OCI-LY7 (cell line): Measurements from ENCODE around the gene FCGBP. TPM values are rescaled to one million over a fixed set of nuclear protein-coding genes. Genes with fewer than 3 reads are reported as not detected.

ENCODE experiments used
- BruUV-seq: library from RNA; stranded (reverse); fragments of 400-500 nt; replicated peaks from 2 replicates; lab custom pipeline; 2021; lab: Mats Ljungman, UMichigan
- CTCF ChIA-PET: fragments of 300-600 bp; sonication (Branson Sonifier 250); formaldehyde crosslinking; loops from one replicate; lab custom pipeline; 2022; ENCODE audit warnings: antibody characterized with exemption; ENCODE audit not compliant: unreplicated experiment; lab: Charles Lee
- POLR2A ChIA-PET: fragments of 300-600 bp; sonication (Branson Sonifier 250); formaldehyde crosslinking; loops from one replicate; lab custom pipeline; 2022; ENCODE audit warnings: antibody characterized with exemption; lab: Charles Lee
- DNase-seq: peaks from one replicate; pipeline ENCODE4 v3.0.0-alpha.2; 2015; ENCODE audit warnings: low spot score
- H2AFZ ChIP-seq: fragments of 200-600 bp; sonication (generic), shearing (Covaris generic); 2 replicates; pipeline ENCODE4 v1.6.1; 2014; ENCODE audit warnings: mild to moderate bottlenecking, antibody characterized with exemption, low read length, moderate library complexity
- H3K27ac ChIP-seq: fragments of 200-600 bp; sonication (generic); 2 replicates; pipeline ENCODE4 v1.5.1; 2014; ENCODE audit warnings: mixed run types, low read depth, mild to moderate bottlenecking, moderate library complexity, low read length, inconsistent platforms; ENCODE audit not compliant: poor library complexity, severe bottlenecking
- H3K36me3 ChIP-seq: fragments of 200-600 bp; sonication (generic); 2 replicates; pipeline ENCODE4 v1.6.1; 2014; ENCODE audit warnings: mild to moderate bottlenecking, antibody characterized with exemption, low read length, moderate library complexity, mixed read lengths; ENCODE audit not compliant: insufficient read depth
- H3K4me1 ChIP-seq: fragments of 200-600 bp; sonication (generic); 2 replicates; pipeline ENCODE4 v1.5.1; 2014; ENCODE audit warnings: mild to moderate bottlenecking, low read length; ENCODE audit not compliant: insufficient read depth, poor library complexity, severe bottlenecking
- H3K4me2 ChIP-seq: fragments of 200-600 bp; sonication (generic); 2 replicates; pipeline ENCODE4 v1.6.1; 2014; ENCODE audit warnings: mild to moderate bottlenecking, low read length
- H3K4me3 ChIP-seq: fragments of 200-600 bp; sonication (generic); 2 replicates; pipeline ENCODE4 v1.5.1; 2014; ENCODE audit warnings: mild to moderate bottlenecking, low read depth, low read length; ENCODE audit not compliant: poor library complexity, severe bottlenecking
- H3K79me2 ChIP-seq: fragments of 200-600 bp; sonication (generic); 2 replicates; pipeline ENCODE4 v1.6.1; 2016; ENCODE audit warnings: low read depth, mild to moderate bottlenecking, low read length, moderate library complexity, mixed read lengths; ENCODE audit not compliant: insufficient read depth
- H3K9me2 ChIP-seq: fragments of 200-600 bp; sonication (generic); 2 replicates; pipeline ENCODE4 v1.6.1; 2016; ENCODE audit warnings: mild to moderate bottlenecking, low read length, mixed read lengths; ENCODE audit not compliant: insufficient read depth
- H3K9me3 ChIP-seq: fragments of 200-600 bp; sonication (generic); 2 replicates; pipeline ENCODE4 v1.6.1; 2014; ENCODE audit warnings: mild to moderate bottlenecking, mixed run types, low read length, mixed read lengths
- H4K20me1 ChIP-seq: fragments of 200-600 bp; sonication (generic); 2 replicates; pipeline ENCODE4 v1.6.1; 2014; ENCODE audit warnings: mild to moderate bottlenecking, antibody characterized with exemption, low read length, moderate library complexity, mixed read lengths; ENCODE audit not compliant: insufficient read depth
- EZH2phosphoT487 ChIP-seq: fragments of 200-600 bp; sonication (generic); IDR thresholded peaks from 2 replicates; pipeline ENCODE4 v1.6.1; 2018; ENCODE audit warnings: low read depth, borderline replicate concordance, mild to moderate bottlenecking, mixed run types, antibody characterized with exemption, low read length, moderate library complexity, mixed read lengths
- intact Hi-C: fragments of 100-400 bp; cut with micrococcal nuclease; formaldehyde crosslinking; loops from one replicate; pipeline ENCODE4 v1.10.0; 2022; ENCODE audit not compliant: unreplicated experiment
- total RNA-seq, 2 experiments: library from RNA; depleted of rRNA in 1 of 2; stranded (reverse); fragments of >200 nt in 1 of 2; shearing (Covaris generic) in 1 of 2; gene quantifications; 2 replicates each; pipeline ENCODE4 v1.2.3, GENCODE V29; 2014 to 2022
- TF ChIP-seq, protein P1 (sequence below): fragments of 200-600 bp; sonication (generic); conservative IDR thresholded peaks from 2 replicates; pipeline ENCODE4 v1.5.1; 2014; ENCODE audit warnings: mild to moderate bottlenecking, antibody characterized with exemption, low read length, moderate library complexity, mixed read lengths

Gene FCGBP
- total RNA-seq, 2 experiments from 2014 or later: 0.41 to 1.7 TPM

- CTCF ChIA-PET: no interaction called here
- no peak for DNase-seq
- TF ChIP-seq EZH2phosphoT487: no peak
- TF ChIP-seq, protein P1, sequence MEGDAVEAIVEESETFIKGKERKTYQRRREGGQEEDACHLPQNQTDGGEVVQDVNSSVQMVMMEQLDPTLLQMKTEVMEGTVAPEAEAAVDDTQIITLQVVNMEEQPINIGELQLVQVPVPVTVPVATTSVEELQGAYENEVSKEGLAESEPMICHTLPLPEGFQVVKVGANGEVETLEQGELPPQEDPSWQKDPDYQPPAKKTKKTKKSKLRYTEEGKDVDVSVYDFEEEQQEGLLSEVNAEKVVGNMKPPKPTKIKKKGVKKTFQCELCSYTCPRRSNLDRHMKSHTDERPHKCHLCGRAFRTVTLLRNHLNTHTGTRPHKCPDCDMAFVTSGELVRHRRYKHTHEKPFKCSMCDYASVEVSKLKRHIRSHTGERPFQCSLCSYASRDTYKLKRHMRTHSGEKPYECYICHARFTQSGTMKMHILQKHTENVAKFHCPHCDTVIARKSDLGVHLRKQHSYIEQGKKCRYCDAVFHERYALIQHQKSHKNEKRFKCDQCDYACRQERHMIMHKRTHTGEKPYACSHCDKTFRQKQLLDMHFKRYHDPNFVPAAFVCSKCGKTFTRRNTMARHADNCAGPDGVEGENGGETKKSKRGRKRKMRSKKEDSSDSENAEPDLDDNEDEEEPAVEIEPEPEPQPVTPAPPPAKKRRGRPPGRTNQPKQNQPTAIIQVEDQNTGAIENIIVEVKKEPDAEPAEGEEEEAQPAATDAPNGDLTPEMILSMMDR: no peak
- Histone ChIP-seq H3K79me2 (no peaks in the 10 kb centered on the region), H3K4me1 (no peaks in the 10 kb centered on the region), H4K20me1 (no peaks in the 10 kb centered on the region), H2AFZ (no peak overlapping the region), H3K4me2 (no peak overlapping the region), H3K9me2 (no peaks in the 10 kb centered on the region), H3K9me3 (no peaks in the 10 kb centered on the region), H3K4me3 (no peak overlapping the region), H3K27ac (no peak overlapping the region), H3K36me3 (no peaks in the 10 kb centered on the region)
- POLR2A ChIA-PET: no interaction called here
- BruUV-seq: no TSS peak
- intact Hi-C loops: no loop called here
Measured at GRCh38 chr19:39913682-39914333, 20.6 kb downstream of the FCGBP start.

DNA sequence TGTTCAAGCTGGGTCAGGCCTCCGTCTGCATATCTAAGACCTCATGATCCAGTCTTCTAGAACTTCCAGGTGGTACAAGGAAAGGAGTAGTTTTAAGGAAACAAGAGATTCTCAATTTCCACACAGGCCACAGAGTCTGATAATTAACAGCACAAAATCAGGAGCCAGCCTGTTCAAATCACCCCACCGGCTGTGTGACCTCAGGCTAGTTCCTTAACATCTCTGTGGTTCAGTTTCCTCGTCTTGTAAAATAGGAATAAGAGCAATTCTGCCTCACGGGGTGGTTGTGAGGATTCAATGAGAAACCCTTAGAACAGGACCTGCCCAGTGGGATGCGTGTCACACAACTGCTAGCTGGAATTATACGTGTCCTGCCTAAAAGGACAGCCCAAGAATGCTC lies 25.6 kb downstream of the FCGBP start:
- no peaks in the 10 kb centered on the region for H3K79me2 ChIP-seq
- DNase-seq: no peak
- ChIA-PET CTCF (no interaction called here), POLR2A (interaction anchor here (2.4 kb wide), 1 partner anchor 62 kb away, joined by 8 read pairs; the partner anchor contains the start of gene PSMC4)
- peaks cover 6% of the 10 kb centered on the region for H3K4me1 ChIP-seq
- intact Hi-C loops: no loop called here
- no peaks in the 10 kb centered on the region for H4K20me1 ChIP-seq
- BruUV-seq: no TSS peak
- no peak overlapping the region for H3K4me2 ChIP-seq
- H3K9me2 ChIP-seq: no peaks in the 10 kb centered on the region
- H2AFZ ChIP-seq: no peak overlapping the region
- no peak for TF ChIP-seq EZH2phosphoT487
- TF ChIP-seq, protein P1: no peak
- no peak overlapping the region for H3K4me3 ChIP-seq
- no peak overlapping the region for H3K27ac ChIP-seq
- no peaks in the 10 kb centered on the region for H3K9me3 ChIP-seq
- H3K36me3 ChIP-seq: no peaks in the 10 kb centered on the region
